DND-41 (cell line): ENCODE measurements around the gene GALK2.

ENCODE experiments used
- CTCF ChIP-seq: IDR thresholded peaks from 2 replicates; pipeline ENCODE4 v1.5.1; 2012; ENCODE audit warnings: borderline replicate concordance, low read length, moderate library complexity, mild to moderate bottlenecking; ENCODE audit not compliant: poor library complexity, severe bottlenecking; ENCODE audit errors: extremely low read depth
- EZH2 ChIP-seq: IDR thresholded peaks from 3 replicates; pipeline ENCODE4 v1.6.1; 2012; ENCODE audit warnings: borderline replicate concordance, low read depth, mild to moderate bottlenecking, moderate library complexity, low read length, inconsistent platforms; ENCODE audit not compliant: severe bottlenecking

GRCh38 chr15:49187549-49188245 lies 17.6 kb downstream of the GALK2 start:
- no peak for TF ChIP-seq CTCF
- no peak for TF ChIP-seq EZH2
